Upper lobe of left lung (tissue), 4 donors: ENCODE measurements around the gene DERL3.

Source experiments
- EP300 ChIP-seq, 4 donors: sonication (generic); formaldehyde crosslinking; IDR thresholded peaks; one replicate each; pipeline ENCODE4 v1.5.1; 2017; ENCODE audit warnings: antibody characterized with exemption in 4 of 4, control low read depth in 2 of 4
- POLR2AphosphoS5 ChIP-seq, 2 donors: sonication (generic); formaldehyde crosslinking; IDR thresholded peaks; one replicate each; pipeline ENCODE4 v1.5.1; 2017; ENCODE audit warnings: antibody characterized with exemption in 2 of 2
- TF ChIP-seq, protein P1 (sequence below), 6 experiments: fragments of 450-650 bp in 4 of 6; fragments of 200-600 bp in 2 of 6; sonication (generic) in 2 of 6; IDR thresholded peaks; one replicate each; pipeline ENCODE4 v1.5.1; 2016 to 2019; ENCODE audit warnings: antibody characterized with exemption in 6 of 6

DNA sequence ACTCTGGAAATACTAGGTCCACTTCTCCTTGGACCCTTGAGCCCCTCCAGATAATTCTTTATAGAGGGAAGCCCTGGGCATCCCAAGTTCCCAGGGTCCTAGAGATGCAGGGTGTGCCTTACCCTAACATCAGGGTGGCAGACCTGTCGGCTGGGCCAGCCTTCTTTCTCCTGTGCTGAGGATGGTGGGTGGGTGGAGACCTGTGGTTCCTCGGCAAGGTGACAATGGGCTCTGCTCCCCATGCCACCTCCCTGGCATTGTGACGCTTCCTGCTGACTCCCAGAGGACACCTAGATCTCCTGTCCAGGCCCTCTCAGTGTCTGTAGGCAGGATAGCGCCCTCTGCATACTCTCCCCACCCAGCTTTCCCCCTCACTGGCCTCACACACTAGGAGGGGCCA lies 3.8 kb upstream of the DERL3 start:
- TF ChIP-seq POLR2AphosphoS5 (IDR thresholded peaks at IDR 0.05), result no peak
- TF ChIP-seq, protein P1, sequence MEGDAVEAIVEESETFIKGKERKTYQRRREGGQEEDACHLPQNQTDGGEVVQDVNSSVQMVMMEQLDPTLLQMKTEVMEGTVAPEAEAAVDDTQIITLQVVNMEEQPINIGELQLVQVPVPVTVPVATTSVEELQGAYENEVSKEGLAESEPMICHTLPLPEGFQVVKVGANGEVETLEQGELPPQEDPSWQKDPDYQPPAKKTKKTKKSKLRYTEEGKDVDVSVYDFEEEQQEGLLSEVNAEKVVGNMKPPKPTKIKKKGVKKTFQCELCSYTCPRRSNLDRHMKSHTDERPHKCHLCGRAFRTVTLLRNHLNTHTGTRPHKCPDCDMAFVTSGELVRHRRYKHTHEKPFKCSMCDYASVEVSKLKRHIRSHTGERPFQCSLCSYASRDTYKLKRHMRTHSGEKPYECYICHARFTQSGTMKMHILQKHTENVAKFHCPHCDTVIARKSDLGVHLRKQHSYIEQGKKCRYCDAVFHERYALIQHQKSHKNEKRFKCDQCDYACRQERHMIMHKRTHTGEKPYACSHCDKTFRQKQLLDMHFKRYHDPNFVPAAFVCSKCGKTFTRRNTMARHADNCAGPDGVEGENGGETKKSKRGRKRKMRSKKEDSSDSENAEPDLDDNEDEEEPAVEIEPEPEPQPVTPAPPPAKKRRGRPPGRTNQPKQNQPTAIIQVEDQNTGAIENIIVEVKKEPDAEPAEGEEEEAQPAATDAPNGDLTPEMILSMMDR (IDR thresholded peaks at IDR 0.05), result no peak
- no peak for TF ChIP-seq EP300 (IDR thresholded peaks at IDR 0.05)
